GM18507 (cell line): ENCODE measurements around the gene SLX9.

Source experiments
- DNase-seq: peaks from one replicate; pipeline ENCODE4 v3.0.0; 2011; ENCODE audit warnings: low read depth; ENCODE audit not compliant: insufficient read length; ENCODE audit errors: extremely low spot score
- FAIRE-seq: peaks from 2 replicates; lab custom pipeline; 2011; peaks lifted over from hg19 to GRCh38; lab: Jason Lieb, UNC

SLX9 gene

DNA sequence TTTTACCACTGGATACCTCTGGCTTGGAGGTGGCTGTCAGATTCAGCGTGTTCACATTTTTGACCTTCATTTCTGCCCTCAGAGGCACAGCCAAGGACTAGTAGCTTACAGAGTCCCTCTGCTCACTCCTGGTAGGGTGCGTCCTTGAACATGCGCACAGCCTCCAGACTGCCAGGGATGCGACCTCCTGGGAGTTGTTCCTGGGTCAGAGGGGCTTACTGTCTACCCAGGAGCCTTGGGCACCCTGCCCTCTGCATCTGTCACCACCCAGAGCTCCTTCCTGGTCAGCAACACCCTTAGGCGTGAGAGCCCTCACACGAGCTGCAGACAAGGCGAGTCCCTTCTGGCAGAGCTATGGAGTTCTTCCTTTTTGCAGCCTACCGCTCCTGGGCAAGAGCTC, 1.7 kb downstream of the SLX9 start:
- no peak for FAIRE-seq
- DNase-seq: no peak

DNA sequence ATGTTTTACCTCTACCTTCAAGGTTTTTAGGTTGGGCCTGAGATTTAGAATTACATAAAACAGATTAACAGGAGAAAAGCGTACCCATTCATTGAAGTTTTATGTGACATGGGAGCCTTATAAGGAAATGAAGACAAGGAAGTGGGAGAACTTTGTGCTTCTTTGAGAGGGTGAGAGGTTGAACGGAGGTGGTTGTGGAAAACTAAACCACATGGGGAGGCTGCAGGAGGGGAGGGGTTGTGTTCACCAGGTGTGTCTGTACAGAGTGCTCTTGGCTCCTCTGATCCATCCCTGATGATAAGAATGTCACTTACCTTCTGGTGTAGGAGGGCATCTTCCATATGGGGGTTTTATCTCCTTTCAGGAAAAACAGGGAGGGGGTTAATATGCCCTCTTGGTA, 2.7 kb downstream of the SLX9 start:
- FAIRE-seq: no peak
- no peak for DNase-seq

DNA sequence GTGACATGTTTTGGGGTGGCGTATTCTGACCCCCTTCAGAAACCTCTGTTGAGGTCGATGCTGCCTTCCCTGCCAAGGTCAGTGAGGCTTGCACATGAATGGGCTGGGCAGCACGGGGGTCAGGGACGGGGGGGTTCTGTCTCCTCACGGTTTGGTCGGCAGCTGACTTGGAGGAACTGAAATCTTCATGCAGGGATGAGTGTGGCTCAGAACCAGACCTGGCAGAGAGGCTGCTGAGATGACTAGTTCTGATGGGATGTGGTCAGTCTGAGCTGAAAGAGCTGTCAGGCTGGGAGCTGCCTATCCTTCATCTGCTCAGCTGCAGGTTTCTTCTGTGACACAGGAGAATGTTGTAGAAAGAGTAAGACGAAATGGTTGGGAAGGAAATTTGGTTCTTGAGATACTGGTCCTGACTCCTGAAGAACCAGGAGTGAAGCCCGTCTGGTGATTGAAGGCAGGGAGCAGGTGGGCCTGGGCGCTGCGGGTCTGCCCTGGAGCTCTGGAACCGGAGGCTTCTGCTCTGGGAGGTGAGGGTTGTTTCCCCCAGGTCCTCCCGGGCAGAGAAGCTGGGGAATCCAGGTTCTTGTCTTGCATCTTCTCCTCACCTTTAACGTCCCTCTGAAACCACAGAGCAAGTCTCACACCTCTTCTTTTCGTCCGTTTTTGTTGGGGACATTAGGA, 3.3 kb downstream of the SLX9 start:
- FAIRE-seq (no peak), DNase-seq (no peak)

DNA sequence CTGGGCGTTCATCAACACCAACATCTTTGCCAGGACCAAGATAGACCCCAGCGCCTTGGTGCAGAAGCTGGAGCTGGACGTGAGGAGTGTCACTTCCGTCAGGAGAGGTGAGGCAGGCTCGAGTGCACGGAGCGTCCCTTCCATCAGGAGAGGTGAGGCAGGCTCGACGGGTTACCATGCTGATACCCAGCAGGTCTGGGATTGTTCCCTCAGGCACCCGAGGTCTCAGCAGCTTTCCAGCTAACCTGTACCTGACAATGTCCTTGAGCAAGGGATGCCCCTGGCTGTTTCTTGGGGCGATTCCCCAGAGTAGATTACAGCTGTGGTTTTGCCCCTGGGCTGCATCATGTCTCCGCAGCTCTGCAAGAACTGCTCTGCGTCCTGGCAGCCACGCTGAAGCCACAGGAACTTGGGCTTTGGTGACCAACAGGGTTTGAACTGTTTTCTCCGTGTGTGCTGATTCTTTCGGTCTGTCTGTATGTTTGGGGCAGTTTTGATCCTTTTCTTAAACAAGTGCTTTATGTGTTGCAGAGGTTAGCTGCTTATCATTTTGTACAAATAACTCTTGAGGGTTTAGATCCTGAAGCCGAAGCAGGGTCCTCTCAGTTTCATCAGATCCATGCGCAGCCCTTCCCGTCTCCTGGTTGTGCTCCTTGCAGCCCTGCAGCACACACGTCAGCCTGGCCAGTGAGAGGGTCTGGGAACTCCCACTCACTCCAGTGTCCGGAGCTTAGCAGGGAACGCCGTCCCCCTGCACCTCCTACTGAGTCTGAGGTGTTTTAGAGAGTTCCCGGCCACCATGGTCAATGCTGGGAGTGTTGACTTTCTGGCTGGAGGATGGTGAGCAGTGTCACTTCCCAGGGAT, 4.1 kb downstream of the SLX9 start:
- FAIRE-seq (no peak), DNase-seq (no peak)

DNA sequence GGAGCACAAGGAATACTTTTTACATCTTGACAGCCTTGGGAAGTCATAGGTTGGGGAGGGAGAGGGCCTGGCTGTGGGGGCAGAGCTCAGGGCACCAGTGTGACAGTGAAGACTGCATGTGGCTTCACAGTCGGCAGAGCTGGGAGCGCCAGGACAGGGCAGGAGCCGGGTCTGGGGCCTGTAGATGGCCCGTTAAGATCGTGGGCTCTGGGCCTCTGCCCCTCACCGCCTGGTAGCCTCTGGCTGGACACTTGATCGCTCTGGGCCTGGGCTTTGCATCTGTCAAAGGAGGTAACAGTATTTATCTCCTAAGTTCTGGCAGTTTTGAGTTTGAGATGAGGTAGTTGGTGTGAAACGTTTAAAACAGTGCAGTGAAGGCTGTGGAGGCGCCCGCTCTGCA, 4.8 kb downstream of the SLX9 start:
- DNase-seq (no peak), FAIRE-seq (no peak)

DNA sequence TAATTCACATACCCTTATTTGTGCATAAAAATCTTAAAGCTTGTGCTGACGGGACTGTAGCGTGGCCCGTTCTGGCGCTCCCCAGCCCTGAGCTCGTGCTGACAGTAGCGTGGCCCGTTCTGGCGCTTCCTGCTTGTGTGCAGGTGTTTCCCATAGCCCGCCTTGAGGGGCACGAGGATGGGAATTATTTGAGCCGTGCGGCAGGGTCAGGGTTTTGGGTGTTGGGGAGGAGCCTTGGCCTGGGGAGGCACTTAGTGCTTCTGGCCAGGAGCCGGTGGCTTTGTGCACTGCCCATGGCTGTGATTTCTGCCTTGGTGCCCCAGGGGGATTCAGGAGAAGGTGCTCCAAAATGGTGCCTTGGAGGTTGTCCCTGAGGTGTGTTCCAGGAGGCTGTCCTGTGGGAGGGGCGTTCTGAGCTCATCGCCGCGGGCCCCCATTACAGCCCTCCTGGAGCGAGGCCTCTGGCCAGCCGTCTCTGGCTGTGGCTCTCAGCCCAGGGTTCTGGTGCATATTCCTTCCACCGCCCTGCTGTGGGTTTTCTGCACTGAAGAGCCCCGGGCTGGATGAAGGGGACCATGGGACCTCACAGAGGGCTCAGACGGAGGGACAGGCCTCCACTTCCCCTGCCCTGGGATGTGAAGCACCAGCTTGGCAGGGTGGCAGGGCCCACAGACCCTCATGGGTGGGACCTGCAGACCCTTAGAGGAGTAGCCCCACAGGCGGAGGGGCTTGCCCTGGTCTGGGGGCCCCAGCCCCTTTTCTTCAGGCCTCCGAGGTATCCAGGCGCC, 6.6 kb downstream of the SLX9 start:
- FAIRE-seq (no peak), DNase-seq (no peak)

DNA sequence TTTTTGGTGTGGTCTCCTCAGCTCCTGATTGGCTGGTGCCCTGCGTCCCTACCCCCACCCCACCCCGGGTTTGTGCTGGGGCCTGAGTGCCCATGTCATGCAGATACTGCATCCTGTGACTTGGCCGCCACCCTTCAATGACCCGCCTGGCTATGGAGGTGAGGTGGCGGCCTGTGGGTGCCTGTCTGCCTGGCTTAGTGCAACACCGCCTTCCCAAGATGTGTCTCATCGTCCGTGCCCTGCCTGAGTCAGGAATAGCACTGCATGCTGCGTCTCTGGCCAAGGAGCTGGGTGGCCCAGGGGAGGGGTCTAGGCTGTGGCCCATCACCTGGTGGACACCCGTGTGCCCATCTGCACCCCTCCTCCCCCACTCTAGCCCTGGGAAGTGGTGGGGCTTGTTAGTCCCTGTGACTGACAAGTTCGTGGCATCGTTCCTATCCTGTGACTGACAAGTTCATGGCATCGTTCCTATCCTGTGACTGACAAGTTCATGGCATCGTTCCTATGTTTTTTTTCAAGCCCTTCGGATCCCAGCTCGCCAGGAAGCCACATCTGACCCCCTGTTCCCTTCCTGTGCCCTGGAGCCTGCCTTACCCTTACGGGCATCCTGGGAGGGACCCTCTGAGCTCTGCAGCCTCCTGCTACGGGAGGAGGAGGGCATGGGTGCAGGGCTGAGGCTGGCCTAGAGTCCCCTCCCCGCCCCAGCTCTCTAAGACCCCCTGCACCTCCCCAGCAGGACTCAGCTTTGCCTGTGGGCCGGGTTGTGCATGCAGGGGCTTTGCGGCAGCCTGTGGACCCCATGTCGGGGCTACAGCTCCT, 7.5 kb downstream of the SLX9 start:
- no peak for DNase-seq
- no peak for FAIRE-seq

DNA sequence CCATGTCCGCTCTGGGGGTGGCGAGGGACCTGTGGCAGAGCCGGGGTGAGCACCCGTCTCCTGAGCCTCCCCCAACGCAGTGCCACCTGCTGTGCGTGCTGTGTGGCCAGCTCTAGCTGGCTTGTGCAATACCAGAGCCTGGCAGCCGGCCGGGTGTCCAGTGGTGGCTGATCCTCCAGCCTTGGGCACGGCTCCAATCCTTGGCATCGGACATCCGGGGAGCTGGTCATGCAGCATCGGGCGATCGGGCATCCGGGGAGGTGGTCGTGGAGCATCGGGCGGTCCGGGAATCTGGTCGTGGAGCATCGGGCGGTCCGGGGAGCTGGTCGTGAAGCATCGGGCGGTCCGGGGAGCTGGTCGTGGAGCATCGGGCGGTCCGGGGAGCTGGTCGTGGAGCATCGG, 8.1 kb downstream of the SLX9 start:
- DNase-seq: no peak
- FAIRE-seq: no peak

DNA sequence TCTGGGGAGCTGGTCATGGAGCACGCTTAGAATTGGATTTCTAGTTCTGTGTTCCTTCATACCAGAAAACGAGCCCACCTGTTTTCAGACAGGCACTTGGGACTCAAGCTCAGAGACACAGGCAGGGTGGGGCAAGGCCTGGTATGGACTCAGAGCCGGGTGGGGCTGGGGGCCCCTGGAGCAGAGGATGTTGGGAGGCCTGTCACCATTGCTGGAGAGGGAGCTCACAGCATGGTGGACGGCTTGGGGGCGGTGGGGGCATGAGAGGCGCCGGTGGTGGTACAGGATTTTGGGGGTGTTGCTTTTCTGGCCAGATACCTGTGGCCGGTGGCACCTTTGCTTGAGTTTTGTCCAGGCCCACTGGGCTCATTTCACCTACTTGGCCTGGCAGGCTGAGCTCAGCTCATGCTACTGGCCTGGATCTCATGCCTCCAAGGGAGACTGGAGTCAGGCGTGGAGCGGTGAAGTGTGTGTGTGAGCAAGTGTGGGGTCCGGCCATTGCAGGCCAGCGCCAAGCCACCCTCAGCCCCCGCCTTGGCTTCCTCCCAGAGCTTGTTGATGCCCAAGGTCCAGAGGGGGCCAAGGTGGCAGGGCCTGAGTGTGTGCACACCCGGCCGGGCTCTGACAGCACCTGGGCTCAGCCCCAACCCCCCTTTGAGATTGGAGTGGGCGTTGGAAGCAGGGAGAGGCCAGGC, 8.7 kb downstream of the SLX9 start:
- DNase-seq: no peak
- no peak for FAIRE-seq

DNA sequence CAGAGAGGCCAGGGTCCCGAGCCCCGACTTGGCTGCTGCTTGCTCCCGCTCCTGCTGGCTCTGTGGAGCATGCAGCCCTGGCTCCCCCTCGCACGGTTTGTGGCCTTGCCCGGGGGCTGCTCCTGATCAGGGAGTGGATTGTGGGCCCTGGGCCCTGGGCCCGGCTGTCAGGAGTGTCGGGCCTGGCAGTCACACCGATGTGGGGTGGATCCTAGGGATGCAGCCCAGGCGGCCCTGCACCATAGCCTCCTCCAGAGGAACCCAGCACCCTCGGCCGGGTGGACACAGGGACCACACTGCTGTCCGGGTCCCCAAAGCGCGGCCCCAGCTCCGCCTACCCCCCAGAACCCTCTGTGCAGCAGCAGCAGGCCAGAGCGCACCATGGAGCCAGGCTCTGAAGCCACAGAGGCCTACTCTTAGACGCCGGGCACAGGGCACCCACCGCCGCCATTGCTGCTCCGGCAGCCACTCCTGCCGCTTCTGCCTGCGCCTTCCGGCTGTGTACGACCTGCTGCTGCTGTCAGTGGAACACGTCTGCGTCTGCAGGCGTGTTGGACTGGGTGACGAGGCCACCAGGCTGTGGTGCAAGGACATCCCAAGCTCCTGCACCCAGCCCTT, 9.4 kb downstream of the SLX9 start:
- no peak for FAIRE-seq
- DNase-seq: no peak

DNA sequence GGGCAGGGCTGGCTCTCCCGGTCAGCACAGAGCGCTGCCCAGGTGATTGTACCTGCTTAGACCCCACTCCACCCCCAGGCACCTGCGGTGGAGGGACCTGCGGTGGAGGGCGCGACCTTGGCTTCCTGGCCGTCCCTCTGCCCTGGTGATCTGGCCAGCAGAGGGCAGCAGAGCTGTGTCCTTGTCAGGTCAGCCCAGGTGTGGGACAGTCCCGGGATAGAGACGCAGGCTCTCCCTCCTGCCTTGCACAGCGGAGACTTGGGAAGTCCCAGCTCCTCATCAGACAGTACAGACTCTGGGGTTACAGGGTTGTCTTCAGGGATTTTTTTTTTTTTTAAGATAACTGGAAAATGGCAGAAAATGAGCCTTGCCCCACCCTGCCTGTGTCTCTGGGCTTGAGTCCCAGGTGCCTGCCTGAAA, 10.0 kb downstream of the SLX9 start:
- DNase-seq (peak; percentile 71), FAIRE-seq (peak; percentile 86)

DNA sequence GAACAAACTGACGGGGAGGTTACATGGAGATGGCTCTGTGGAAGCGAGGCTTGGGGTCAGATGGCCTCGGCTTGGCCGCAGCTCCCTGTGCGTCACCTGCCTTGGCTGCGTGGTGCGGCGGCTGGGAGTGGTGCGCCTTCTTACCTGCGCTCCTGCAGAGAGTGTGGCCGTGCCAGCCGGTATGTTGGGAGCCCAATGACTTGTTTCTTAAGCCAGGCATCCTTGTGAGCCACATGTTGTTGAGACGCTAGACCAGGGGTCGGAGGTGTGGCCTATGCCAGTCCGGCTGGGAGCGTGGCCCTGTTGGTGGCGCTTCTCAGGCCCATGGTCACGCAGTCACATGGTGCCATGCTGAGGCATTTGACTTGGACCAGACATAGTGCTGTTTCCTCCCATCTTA, 10.5 kb downstream of the SLX9 start:
- FAIRE-seq: no peak

DNA sequence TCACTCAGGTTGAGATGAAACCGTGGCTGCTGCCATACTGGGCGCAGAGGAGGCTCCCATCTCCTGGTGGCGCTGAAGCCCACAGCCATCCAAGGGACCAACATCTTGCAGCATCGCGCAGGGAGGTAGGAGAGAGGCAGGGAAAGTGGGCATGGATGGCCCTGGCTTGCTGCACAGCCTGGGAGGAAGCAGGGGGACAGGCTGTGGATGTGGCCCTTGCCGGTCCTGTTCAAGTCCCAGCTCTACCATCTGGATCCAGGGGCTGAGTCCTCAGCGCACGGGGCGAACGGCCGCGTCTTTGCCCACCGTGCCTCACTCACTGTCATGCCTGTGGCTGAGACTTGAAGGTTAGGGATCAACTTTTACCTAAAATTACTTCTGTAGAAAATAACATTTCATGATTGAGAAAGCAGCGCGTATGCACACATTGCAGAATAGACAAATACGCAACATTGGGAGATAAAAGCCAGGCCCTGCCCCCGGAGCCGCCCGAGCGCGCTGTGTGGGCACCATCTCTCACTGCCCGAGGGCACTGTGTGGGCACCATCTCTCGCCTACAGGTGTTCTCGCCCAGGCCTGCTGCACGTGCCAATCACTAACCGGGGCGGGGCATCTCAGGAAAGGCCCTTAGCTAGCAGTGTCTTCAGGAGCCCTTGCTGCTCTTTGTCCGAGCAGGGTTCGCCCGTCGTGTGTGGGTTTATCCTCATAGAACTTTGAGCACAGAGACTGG, 11.5 kb downstream of the SLX9 start:
- FAIRE-seq (no peak), DNase-seq (no peak)

More for the DNA sequence above, 10.5 kb downstream of the SLX9 start:
- DNase-seq: no peak

DNA sequence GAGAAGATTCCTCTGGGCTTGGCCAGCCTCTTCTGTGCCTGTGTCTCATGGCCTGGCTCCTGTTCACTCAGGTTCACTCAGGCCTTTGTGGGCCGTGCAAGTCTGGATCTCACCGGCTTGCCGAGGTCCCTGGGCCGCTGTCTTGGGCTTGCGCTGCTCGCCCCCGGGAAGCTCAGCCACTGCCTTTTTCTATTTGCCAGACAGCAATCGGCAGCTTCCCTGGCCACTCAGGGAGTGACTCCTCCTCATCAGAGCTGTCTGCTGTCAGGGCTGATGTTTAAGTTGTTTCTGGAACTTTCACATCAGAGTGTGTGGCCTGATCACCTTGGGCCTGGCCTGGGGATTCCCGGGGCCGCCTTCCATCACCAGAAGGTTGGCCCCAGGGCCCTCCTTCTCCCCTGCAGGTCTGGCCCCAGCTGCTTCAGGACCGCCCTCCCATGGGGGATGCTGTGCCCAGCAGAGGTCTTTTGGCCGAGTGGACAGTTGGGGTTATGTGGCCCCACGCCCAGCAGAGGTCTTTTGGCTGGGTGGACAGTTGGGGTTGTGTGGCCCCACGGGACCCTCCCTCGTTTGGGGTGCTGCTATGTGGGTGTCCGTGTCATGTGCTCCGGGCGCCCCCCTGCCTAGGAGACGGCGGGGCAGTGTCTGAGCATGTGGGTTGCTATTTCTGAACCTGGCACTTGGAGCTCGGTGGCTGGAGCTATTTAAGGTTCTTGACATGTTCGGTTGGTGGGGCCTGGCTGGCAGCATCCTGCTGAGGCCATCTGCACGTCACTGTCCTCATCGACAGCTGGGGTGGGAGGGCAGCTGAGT, 12.5 kb downstream of the SLX9 start:
- FAIRE-seq (no peak), DNase-seq (no peak)

DNA sequence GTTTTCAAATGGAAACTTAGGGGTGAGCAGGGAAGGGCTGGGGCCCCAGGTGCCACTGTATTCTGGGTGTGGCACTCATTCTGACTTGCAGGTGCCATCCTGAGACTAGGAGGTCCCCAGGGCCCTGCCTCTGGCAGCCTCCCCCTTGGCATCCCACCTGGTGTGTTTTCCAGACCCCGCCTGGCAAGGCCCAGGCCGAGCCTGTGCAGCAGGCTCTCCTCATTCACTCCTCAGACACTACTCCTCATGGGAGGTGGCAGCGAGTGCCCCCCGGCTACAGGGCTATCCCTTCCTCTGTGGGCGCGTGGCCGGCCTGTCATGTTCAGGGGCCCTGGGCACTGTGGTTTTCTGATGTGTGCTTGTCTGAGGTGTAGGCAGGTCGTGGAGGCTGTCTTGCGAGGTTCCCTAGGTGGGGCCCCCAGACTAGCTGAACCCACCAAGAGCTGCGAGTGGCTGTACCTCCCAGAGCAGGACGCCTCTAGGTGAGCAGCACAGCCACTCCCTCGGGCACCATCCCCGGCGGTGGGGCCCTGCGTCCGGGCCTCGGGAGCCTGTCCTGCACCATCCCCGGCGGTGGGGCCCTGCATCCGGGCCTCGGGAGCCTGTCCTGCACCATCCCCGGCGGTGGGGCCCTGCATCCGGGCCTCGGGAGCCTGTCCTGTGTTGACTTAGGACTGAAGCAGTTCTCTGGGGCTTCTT, 13.2 kb downstream of the SLX9 start:
- no peak for DNase-seq
- no peak for FAIRE-seq

DNA sequence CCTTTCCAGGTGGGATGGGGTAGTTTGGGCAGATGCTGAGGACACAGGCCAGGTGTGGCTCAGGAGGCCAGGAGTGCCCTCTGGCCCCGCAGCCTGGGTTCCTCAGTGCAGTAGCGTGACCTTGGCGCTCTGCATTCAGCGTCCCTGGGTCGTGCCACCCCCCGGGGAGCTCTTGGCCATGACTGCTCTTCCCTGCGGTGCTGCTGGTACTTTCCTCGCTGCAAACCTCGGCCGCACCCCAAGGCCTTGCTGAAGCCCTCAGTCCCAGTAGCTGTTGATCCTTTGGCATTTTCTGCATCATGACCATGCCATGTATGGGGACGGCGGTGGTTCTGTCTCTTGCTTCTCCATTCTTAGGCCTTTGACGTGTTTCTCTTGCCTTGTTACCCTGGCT, 13.8 kb downstream of the SLX9 start:
- FAIRE-seq: no peak

More for the DNA sequence above, 13.8 kb downstream of the SLX9 start:
- DNase-seq: no peak
